GM12878 (cell line): ENCODE results near the gene HCFC1R1. TPM values are rescaled to one million over a fixed set of nuclear protein-coding genes. Genes with fewer than 3 reads are reported as not detected.

Experiments used
- CEBPZ ChIP-seq: fragments of 150-350 bp; IDR thresholded peaks from 2 replicates; pipeline ENCODE4 v1.6.1; 2016; ENCODE audit warnings: low read depth, low read length
- HDAC6 ChIP-seq: fragments of 200-600 bp; sonication (generic); IDR thresholded peaks from one replicate; pipeline ENCODE4 v1.8.0; 2017; ENCODE audit warnings: antibody characterized with exemption; ENCODE audit not compliant: unreplicated experiment
- IRF4 ChIP-seq: IDR thresholded peaks from 2 replicates; pipeline ENCODE4 v1.6.1; 2011; ENCODE audit warnings: low read depth, low read length
- KLF5 ChIP-seq: fragments of 450-650 bp; IDR thresholded peaks from 2 replicates; pipeline ENCODE4 v1.6.1; 2014; ENCODE audit warnings: mild to moderate bottlenecking; ENCODE audit not compliant: partially characterized antibody
- NFXL1 ChIP-seq: fragments of 450-650 bp; IDR thresholded peaks from 2 replicates; pipeline ENCODE4 v1.6.1; 2017; ENCODE audit warnings: antibody characterized with exemption, mild to moderate bottlenecking, borderline replicate concordance
- NFYB ChIP-seq: IDR thresholded peaks from 2 replicates; pipeline ENCODE4 v1.6.1; 2011; ENCODE audit warnings: low read depth, mild to moderate bottlenecking, low read length, improper control_type of control experiment, moderate library complexity; ENCODE audit not compliant: insufficient read depth
- NRF1 ChIP-seq: conservative IDR thresholded peaks from 2 replicates; pipeline ENCODE4 v1.6.1; 2011; ENCODE audit warnings: mild to moderate bottlenecking, low read depth, low read length, improper control_type of control experiment
- PKNOX1 ChIP-seq: fragments of 450-650 bp; IDR thresholded peaks from 2 replicates; pipeline ENCODE4 v1.6.1; 2016; ENCODE audit warnings: mild to moderate bottlenecking
- RAD21 ChIP-seq: IDR thresholded peaks from 2 replicates; pipeline ENCODE4 v1.6.1; 2011; ENCODE audit warnings: mild to moderate bottlenecking, low read depth, low read length, moderate library complexity; ENCODE audit not compliant: insufficient read depth
- TARDBP ChIP-seq: IDR thresholded peaks from 2 replicates; pipeline ENCODE4 v1.6.1; 2016; ENCODE audit warnings: borderline replicate concordance
- TCF12 ChIP-seq: IDR thresholded peaks from 2 replicates; pipeline ENCODE4 v1.6.1; 2011; ENCODE audit warnings: low read depth, mild to moderate bottlenecking, low read length
- ZNF592 ChIP-seq: fragments of 450-650 bp; IDR thresholded peaks from 2 replicates; pipeline ENCODE4 v1.6.1; 2017; ENCODE audit warnings: mild to moderate bottlenecking, moderate library complexity
- polyA plus RNA-seq, 11 experiments: library from polyadenylated mRNA; depleted of rRNA in 4 of 11; unstranded in 6 of 11; stranded (reverse) in 5 of 11; fragments of >200 nt; fragmentation: Nextera tagmentation in 4 of 11; fragmentation: Illumina TruSeq in 1 of 11; extraction: Ambion mirVana in 4 of 11; extraction: Trizol in 1 of 11; gene quantifications; 1 replicate in 1 of 11; 2 replicates in 10 of 11; pipeline versions ENCODE4 v1.2.1 to v1.2.3, GENCODE V29; 2011 to 2016; ENCODE audit warnings: inconsistent platforms in 2 of 11, missing spikeins in 2 of 11, low read depth in 1 of 11
- total RNA-seq, 4 experiments: library from RNA; depleted of rRNA in 3 of 4; stranded (reverse); fragments of >200 nt in 3 of 4; fragmentation: Illumina TruSeq in 1 of 4; extraction: Trizol in 1 of 4; gene quantifications; 2 replicates each; pipeline versions ENCODE4 v1.2.1 to v1.2.3, GENCODE V29; 2013 to 2021
- TF ChIP-seq, protein P1 (sequence below): fragments of 450-650 bp; IDR thresholded peaks from 2 replicates; pipeline ENCODE4 v1.6.1; 2014; ENCODE audit warnings: mild to moderate bottlenecking

Gene HCFC1R1
- total and polyA plus RNA-seq, 10 of the 15 experiments (the other 5 are each of a cell fraction or from before 2014, with no cell fraction given), result 2.8 to 42.5 (median 20.4) TPM

DNA sequence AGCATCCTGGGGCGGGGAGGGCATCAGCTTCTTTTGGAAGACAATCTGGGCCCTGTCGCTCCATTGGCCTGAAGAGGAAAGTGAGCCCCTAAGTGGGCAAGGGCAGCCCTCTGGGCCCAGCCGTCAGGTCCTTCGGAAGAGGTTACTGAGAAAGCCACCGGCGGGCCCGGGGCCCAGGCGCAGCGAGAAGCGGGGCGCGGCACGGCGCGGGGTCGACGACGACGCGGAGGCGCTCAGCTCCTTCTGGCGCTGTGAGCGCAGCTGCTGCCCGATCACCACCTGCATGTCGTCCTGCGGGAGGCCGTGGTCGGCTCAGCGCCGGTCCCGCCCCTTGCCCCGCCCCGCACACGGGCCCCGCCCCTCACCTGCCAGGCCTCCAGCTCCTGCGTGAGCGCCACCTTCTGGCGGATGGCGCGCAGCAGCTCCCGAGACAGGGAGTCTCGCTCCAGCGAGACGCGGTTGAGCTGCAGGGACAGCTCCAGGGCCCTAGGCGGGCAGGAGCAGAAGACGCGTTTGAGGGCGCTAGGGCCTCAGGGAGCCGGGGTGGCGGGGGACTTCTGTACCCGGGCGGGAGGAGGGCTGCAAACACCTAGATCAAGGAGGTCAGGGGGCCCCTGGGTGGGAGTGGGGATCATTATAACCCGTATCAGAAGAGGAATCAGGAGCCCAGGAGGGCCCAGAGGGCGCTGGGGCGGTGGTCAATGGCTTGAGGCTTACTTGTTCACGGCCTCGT lies 4.4 kb upstream of the HCFC1R1 start (continued):
- no peak for TF ChIP-seq PKNOX1
- peak; percentile 60 for TF ChIP-seq RAD21
- TF ChIP-seq NRF1, result no peak
- no peak for TF ChIP-seq KLF5
- no peak for TF ChIP-seq NFXL1
- 0 out of 2 replicates have a peak, but pooled peaks have one; percentile 44 for TF ChIP-seq TCF12
- TF ChIP-seq, protein P1, sequence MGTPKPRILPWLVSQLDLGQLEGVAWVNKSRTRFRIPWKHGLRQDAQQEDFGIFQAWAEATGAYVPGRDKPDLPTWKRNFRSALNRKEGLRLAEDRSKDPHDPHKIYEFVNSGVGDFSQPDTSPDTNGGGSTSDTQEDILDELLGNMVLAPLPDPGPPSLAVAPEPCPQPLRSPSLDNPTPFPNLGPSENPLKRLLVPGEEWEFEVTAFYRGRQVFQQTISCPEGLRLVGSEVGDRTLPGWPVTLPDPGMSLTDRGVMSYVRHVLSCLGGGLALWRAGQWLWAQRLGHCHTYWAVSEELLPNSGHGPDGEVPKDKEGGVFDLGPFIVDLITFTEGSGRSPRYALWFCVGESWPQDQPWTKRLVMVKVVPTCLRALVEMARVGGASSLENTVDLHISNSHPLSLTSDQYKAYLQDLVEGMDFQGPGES, result no peak
- no peak for TF ChIP-seq HDAC6
- TF ChIP-seq NFYB, result no peak
- no peak for TF ChIP-seq ZNF592
- no peak for TF ChIP-seq CEBPZ
- no peak for TF ChIP-seq TARDBP
- no peak for TF ChIP-seq IRF4
